HL-60/S4 treated with phorbol 12-myristate 13-acetate at 8.2 ng/mL for 4 days and 3 days (cell line): ENCODE data around the gene CELSR1.

ENCODE experiments used
- in situ Hi-C: fragments of 300-500 bp; cut with MboI; formaldehyde crosslinking; loops from 2 replicates; pipeline ENCODE4 v1.15.0; 2022; ENCODE audit warnings: low sequenced_read_pairs

CELSR1 gene

GRCh38 chr22:46386312-46386711, 151.1 kb downstream of the CELSR1 start:
- in situ Hi-C loops = no loop called here

GRCh38 chr22:46382524-46382923, 154.9 kb downstream of the CELSR1 start:
- in situ Hi-C loops = no loop called here

DNA sequence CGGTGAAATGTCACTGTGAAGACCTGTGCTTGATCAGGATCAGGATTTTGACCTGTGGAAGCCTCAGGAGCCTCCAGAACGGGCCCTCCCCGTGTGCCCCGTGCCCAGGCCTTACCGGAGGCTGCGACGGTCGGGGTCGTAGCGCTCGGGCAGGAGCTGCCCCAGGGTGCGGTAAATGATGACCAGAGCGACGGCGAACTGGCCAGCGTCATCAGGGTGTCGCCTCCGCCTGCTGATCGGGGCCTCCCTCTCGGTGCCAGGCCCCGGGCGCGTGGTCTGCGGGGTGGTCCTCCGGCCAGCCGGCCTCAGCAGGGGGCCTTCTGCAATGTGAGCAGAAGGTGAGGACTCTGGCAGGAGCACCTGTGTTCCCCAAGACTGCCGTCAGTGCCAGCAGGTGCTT, 155.7 kb downstream of the CELSR1 start:
- in situ Hi-C loops = no loop called here

- in situ Hi-C loops = no loop called here
Observed at GRCh38 chr22:46381142-46381541, 156.3 kb downstream of the CELSR1 start.

DNA sequence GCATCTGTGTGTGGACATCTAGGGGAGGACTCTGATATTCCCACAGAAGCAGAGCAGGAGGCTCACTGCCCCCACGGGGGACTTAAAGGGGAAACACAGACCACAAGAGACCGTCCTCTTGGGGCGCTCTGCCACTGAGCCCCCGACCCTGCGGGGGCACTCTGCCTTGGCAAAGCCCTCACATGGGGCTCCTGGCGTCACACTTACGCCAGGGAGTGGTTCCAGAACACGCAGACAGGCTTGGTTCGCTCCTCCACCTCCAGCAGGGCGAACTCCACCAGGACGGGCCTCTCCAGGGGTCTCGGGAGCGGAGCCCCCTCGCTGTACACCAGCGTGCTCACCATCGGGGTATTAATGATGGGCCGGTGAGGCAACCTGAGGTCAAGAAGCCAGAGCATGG, 156.8 kb downstream of the CELSR1 start:
- in situ Hi-C loops = no loop called here

DNA sequence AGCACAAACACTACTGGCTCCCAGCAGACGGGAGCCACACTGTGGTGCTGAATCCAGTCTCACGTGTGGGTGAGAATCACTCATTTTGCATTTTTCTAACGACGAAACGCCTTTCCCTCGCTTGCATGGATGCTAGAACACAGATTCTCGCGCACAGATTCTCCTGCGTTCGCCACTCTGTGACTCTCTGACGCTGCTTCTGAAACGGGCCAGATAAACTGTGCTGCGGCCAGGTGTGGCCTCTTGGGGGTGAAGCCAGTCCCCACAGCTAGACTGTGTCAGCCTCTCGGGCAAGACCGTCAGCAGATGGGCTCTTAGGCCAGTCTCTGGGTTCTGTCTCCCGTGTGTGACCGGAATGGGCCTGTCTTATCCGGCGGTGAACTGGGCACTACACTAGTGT, 157.4 kb downstream of the CELSR1 start:
- in situ Hi-C loops = no loop called here

DNA sequence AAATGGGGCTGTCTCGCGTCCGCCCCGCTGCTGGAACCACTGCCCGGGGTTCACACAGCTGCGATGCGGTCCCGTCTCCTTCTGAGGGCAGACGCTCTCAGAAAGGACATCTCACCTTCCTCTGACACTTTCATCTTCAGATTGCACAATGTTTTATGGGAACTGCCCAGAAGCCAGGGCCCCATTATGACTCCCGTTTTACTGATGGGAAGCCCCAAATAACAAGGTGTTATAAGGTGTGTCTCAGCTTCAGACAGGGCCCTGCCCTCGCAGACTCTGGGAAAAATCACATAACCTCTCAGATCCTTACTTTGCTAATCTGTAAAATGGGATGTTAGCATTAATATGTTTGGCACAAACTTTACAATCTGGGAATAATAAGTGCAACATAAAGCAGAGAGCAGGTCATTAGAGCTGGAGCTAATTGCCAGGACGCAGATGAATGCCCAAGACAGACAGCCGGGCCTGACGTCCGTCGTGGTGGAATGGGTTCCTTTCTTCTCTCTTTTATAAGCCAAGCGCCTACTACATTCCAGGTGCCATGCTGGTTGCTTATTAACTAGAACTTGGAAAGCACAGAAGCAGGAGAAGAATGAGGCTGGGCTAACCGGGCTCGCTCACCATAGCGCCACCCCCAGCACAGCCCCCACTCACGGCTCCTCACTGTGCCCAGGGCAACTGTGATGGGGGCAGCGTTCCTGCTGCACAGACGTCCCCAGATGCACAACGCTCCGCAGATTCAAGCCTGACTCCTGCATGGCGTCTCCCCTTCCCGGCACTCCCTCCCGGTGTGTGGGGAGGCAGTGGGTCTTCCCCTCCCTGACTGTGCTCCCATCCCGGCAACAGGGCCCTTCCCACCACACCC, 158.1 kb downstream of the CELSR1 start:
- in situ Hi-C loops = no loop called here

DNA sequence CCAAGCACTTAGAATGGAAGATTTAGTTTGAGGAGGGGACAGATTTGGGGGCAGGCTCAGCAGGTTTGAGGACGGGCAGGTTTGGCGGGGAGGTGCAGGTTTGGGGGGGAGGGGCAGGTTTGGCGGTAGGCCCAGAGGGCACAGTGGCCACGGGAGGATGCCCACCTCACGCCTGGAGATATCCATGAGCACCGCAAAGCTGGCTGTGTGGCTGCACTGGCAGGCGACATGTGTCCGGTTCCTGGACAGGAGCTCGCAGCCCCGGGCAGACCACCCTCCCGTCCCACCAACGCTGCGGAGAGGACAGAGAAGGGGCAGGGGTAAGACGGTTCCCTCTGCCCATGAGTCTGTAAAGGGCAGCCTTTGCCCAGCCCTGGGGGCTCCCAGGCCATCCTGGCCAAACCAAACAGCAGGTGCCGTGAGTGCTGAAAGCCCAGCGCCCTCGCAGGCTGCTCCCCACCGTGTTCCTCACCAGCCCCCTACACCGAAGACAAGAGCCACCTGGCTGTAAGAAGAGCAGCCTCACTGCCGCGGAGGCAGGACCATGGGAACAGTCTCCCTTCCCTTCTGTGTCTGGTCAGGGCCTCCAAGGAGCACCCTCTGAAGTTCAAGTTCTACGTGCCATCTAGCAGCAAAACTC, 158.9 kb downstream of the CELSR1 start:
- in situ Hi-C loops = no loop called here

GRCh38 chr22:46377525-46378425, 159.6 kb downstream of the CELSR1 start:
- in situ Hi-C loops = no loop called here

DNA sequence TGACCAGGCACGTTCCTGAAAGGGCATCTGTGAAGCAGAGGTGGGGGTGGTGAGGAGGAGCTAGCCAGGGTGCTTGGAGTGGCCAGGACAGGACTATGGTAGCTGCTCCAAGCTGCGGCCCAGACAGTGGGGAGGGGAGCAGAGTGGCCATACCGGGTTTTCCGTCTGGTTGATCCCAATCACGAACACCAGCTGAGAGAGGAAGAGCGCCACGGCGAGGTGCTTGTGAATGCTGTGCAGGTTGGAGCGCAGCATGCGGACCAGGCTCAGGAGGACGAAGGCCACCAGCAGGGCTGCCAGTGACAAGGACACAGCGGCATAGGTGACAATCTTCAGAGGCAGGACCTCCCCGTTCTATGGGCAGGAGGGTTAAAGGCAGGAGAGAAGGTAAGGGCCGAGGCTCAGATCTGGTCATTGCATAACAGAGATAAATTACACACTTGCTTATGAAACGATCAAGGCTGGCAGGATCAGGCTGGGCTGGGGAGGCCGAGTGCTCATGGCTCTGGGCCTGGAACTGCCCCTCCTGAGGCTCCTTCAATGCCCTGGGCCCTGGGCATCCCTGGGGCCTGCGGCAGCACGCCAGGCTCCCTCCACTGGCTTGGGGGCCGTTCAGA, 160.4 kb downstream of the CELSR1 start:
- in situ Hi-C loops = no loop called here

- in situ Hi-C loops = no loop called here
Observed at GRCh38 chr22:46376111-46376510, 161.3 kb downstream of the CELSR1 start.

DNA sequence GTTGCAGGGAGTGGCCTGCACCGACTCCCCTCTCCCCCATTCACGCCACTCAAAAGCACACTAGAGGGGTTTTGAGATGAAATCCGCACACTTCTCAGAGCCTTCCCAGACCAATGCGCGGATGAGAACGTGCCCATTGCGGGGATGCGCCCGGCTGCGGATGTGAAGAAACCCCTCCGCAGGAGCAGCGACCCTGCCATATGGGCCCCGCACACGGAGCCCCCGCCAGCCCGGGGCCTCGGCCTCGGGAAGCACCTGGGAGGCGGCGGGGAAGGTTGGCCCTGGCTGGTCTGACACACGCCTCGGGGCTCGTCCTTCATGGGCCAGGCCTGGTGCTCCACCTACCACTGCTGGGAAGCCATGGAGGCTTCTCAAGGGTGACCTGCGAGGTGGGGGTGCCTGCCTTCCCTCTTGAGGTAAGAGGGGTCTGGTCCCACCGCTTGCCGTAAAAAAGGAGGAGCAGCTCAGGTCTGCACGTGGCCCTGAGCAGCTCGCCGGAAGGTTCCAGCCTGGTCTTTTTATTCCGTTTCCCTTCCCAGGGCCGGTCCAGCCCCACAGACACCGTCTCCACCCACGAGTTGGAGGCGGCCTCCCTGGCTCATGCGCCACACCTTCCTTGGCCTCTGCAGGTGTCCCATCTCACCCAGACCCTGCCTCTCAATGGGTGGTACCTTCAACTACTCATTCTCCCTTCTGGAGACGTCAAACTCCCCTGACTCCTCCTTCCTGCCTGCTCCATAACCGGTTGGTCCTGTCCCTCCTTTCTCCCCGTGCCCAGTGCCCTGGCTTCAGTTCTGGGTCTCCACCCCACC, 162.6 kb downstream of the CELSR1 start:
- in situ Hi-C loops = loop anchor here (25.0 kb wide), 1 partner anchor 312 kb away; no protein-coding TSS in a partner anchor

DNA sequence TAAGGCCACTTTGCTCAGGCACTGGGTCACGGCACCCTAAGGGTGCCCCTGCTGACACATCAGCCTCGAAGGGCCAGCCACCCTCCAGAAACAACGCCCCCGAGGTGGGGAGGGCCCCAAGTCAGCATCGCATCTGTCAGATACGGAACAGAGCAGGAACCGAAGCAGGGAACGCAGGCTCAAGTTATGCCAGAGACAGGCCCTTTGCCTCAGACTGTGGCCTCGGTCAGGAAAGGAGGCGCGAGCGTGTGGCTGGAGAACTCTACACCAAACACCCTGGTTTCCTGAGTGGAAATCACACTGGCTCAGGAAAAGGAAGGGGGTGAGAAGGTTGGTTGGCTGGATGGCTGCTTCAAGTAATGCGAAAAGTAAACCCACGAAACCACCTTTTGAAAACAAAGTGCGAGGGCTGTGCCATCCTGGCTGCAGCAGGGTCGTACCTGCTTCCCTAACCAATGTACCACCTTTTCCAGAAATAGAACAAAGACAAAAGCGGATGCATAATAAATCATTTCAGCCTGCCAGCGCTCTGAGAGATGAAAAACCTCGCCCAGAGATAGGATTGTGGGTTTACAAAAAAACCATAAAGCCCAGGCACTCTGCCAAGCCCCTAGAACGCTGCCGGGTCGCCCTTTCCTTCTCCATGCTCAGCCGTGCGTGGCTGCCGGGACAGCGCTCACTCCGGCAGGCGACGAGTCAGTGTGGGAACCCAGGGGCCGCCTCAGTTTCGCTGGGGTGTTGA, 163.3 kb downstream of the CELSR1 start:
- in situ Hi-C loops = loop anchor here (25.0 kb wide), 1 partner anchor 313 kb away; no protein-coding TSS in a partner anchor

GRCh38 chr22:46373159-46373558, 164.3 kb downstream of the CELSR1 start:
- in situ Hi-C loops = loop anchor here (25.0 kb wide), 1 partner anchor 314 kb away; no protein-coding TSS in a partner anchor

- in situ Hi-C loops = loop anchor here (25.0 kb wide), 1 partner anchor 315 kb away; no protein-coding TSS in a partner anchor
Observed at GRCh38 chr22:46372686-46373085, 164.7 kb downstream of the CELSR1 start.

DNA sequence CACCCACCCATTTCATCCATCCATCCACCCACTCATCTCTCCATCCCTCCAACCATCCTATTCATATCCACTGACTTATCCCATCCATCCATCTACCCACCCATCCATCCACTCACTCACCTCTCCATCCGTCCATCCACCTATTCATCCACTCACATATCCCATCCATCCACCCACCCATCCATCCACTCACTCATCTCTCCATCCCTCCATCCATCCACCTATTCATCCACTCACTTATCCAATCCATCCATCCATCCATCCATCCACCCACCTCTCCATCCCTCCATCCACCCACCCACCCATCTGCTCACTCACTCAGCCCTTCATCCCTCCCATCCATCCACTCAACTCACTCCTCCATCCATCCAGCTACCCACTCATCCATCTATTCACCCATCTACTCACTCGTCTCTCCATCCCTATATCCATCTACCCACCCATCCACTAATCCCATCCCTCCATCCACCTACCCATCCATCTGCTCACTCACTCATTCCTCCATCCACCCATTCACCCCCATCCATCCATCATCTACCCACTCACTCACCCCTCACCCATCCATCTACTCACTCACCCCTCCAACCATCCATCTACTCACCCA, 165.7 kb downstream of the CELSR1 start:
- in situ Hi-C loops = loop anchor here (25.0 kb wide), 1 partner anchor 316 kb away; no protein-coding TSS in a partner anchor

DNA sequence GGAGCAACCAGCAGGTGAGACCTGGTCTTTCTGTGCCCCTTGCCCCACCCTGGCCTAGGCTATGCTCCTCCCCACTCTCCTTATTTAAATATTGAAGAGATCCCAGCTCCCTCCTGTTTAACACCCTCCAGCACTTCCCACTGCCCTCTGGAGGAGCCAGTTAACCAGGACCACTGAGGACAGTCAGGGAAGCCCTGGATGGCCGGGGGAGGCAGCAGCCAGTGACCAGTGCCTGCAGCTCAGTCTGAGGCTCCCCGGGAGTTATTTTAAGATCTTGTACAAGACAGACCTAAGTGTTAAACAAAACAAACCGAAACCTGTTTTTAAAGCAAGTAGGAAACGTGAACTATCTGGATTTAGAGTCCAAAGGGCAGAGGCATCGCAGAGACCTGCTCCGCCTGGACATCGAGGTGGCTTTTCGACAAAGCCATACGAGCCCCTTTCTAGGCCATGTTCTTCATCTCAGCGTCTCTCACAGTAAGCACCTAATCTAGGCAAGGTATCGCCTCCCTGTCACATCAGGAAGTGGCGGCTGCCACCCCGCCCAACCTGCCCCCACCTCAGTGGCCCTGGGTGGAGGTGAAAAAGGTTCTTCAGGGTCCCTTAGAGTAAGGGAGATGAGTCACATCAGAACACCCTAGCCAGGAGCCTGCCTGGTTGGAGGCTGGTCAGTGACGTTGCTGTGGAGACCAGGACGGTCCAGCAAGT, 166.7 kb downstream of the CELSR1 start:
- in situ Hi-C loops = loop anchor here (25.0 kb wide), 1 partner anchor 317 kb away; no protein-coding TSS in a partner anchor
